Ishikawa (cell line): ENCODE results near the gene TMEM151A.

Experiments used
- EGR1 ChIP-seq: IDR thresholded peaks from 2 replicates; pipeline ENCODE4 v1.6.1; 2012
- RAD21 ChIP-seq: IDR thresholded peaks from 2 replicates; pipeline ENCODE4 v1.6.1; 2012; ENCODE audit warnings: low read depth
- YY1 ChIP-seq: IDR thresholded peaks from 2 replicates; pipeline ENCODE4 v1.6.1; 2012; ENCODE audit warnings: low read depth
- TF ChIP-seq, protein P1 (sequence below): IDR thresholded peaks from 2 replicates; pipeline ENCODE4 v1.6.1; 2012

DNA sequence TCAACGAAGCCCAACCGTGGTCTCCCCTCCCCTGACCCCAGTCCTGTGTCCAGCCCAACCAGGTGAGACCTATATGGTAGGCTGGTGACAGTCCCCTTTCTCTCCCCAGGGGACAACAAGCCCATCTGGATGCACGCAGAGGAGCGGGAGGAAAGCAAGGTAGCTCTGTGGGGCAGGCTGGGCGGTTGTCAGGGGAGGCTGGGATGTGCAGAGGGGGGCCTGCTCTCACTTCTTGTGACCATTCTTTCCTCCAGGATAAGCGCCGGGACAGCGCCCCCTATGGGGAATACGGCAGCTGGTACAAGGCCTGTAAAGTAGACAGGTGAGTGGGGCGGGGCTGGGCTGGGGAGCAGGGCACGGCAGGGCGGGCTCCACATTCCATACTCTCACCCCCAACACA is 26.8 kb upstream of the TMEM151A start:
- no peak for TF ChIP-seq EGR1
- TF ChIP-seq, protein P1, sequence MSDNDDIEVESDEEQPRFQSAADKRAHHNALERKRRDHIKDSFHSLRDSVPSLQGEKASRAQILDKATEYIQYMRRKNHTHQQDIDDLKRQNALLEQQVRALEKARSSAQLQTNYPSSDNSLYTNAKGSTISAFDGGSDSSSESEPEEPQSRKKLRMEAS = no peak
- 0 out of 2 replicates have a peak, but pooled peaks have one; percentile 7 for TF ChIP-seq RAD21
- no peak for TF ChIP-seq YY1
